HepG2 (cell line): ENCODE results near the gene VARS1. TPM values are rescaled to one million over a fixed set of nuclear protein-coding genes. Genes with fewer than 3 reads are reported as not detected.

ENCODE experiments used
- FIP1L1 ChIP-seq: fragments of 200-400 bp; formaldehyde crosslinking; IDR thresholded peaks from 2 replicates; pipeline ENCODE4 v1.6.1; 2018; ENCODE audit warnings: low read depth, mild to moderate bottlenecking, low read length, moderate library complexity, borderline replicate concordance; ENCODE audit not compliant: insufficient read depth
- NFE2L2 ChIP-seq: fragments of 150-350 bp; IDR thresholded peaks from 2 replicates; pipeline ENCODE4 v1.6.1; 2014; ENCODE audit warnings: low read length
- NFIC ChIP-seq: IDR thresholded peaks from 2 replicates; pipeline ENCODE4 v1.6.1; 2012; ENCODE audit warnings: mild to moderate bottlenecking, low read length, inconsistent platforms
- NRL ChIP-seq: sonication (generic); formaldehyde crosslinking; IDR thresholded peaks from 2 replicates; pipeline ENCODE4 v1.5.0; 2020; ENCODE audit warnings: missing genetic modification reagents, mild to moderate bottlenecking, moderate library complexity, borderline replicate concordance
- REXO4 ChIP-seq: sonication (generic); formaldehyde crosslinking; IDR thresholded peaks from 2 replicates; pipeline ENCODE4 v1.8.0; 2022; ENCODE audit warnings: missing genetic modification reagents, mild to moderate bottlenecking, borderline replicate concordance
- TBX3 ChIP-seq: fragments of 450-650 bp; IDR thresholded peaks from 2 replicates; pipeline ENCODE4 v1.6.1; 2017; ENCODE audit warnings: antibody characterized with exemption, mild to moderate bottlenecking, inconsistent platforms, borderline replicate concordance
- ZNF101 ChIP-seq: sonication (generic); formaldehyde crosslinking; IDR thresholded peaks from 2 replicates; pipeline ENCODE4 v1.4.0; 2020; ENCODE audit warnings: mild to moderate bottlenecking, low read depth, missing genetic modification reagents, borderline replicate concordance
- polyA plus RNA-seq, 8 experiments: library from polyadenylated mRNA; depleted of rRNA in 3 of 8; stranded (reverse) in 7 of 8; unstranded in 1 of 8; fragments of >200 nt; fragmentation: Illumina TruSeq in 4 of 8; extraction: Trizol in 4 of 8; gene quantifications; 2 replicates each; pipeline versions ENCODE4 v1.2.1 to v1.2.3, GENCODE V29; 2011 to 2016; ENCODE audit warnings: low read depth in 4 of 8, missing spikeins in 1 of 8, mixed read lengths in 1 of 8; ENCODE audit not compliant: insufficient read depth in 1 of 8
- total RNA-seq, 5 experiments: library from RNA; depleted of rRNA; stranded (reverse); fragments of >200 nt; fragmentation: Illumina TruSeq; extraction: Trizol; gene quantifications; 2 replicates each; pipeline ENCODE4 v1.2.3, GENCODE V29; 2016; ENCODE audit warnings: low read depth in 1 of 5
- TF ChIP-seq, protein P1 (sequence below): IDR thresholded peaks from 2 replicates; pipeline ENCODE4 v1.6.1; 2016; ENCODE audit warnings: control low read depth
- TF ChIP-seq, protein P2 (sequence below): sonication (generic); formaldehyde crosslinking; IDR thresholded peaks from 2 replicates; pipeline ENCODE4 v1.4.0; 2020; ENCODE audit warnings: mild to moderate bottlenecking, missing genetic modification reagents
- TF ChIP-seq, protein P3 (sequence below), 2 experiments: IDR thresholded peaks; 2 replicates each; pipeline ENCODE4 v1.6.1; 2011 to 2012; ENCODE audit warnings: low read length in 2 of 2, borderline replicate concordance in 1 of 2, low read depth in 1 of 2, mild to moderate bottlenecking in 1 of 2, moderate library complexity in 1 of 2
- TF ChIP-seq, protein P4 (sequence below): sonication (generic); formaldehyde crosslinking; IDR thresholded peaks from one replicate; pipeline ENCODE4 v1.5.1; 2020; ENCODE audit warnings: mild to moderate bottlenecking, missing genetic modification reagents; ENCODE audit errors: not compliant biosample characterization

The VARS1 gene
- total and polyA plus RNA-seq, 2 of the 13 experiments (the other 11 are each of a cell fraction or from before 2014, with no cell fraction given), result 14.7 to 56.1 TPM

DNA sequence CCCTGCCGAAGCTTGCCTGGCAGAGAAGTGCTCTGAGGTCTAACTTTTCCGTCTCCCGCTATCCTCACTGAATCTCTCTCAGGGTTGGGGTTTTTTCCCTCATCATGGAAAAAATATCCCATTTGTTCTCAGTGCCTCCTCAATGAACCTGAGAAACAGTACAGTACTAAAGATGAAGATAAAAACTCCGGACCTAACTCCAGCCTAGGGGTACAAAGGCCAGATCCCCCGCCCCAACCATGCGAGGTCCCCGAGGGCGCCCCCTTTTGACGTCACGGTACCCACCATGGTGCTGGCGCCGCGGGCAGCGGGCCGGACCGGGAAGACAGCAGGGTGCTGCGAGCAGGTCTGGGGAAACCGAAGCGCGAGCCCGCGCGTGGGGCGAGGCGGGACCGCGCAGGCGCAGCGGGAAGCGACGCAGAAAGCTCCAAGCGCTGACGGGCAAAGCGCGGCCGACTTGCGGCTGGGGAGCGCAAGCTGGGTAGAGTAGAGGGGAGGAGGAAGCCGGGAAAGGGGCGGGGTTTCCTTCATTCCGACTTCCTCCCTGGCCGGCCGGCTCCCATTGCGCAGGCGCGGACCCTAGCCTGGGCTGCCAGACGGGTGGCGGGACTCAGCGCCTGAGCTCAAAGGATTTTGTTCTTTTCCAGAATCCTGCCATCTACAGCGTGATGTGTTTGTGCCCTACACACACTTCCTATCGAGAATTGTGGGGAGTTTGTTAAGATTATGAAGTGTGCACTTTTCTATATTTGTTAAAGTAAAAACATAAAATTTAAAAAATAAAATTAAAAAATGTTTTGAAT lies 11.1 kb upstream of the VARS1 start, which contains the start of gene LSM2 (continued):
- TF ChIP-seq TBX3 (no peak), NRL (CRISPR knock-in tag) (peak; percentile 92), NFIC (no peak), ZNF101 (CRISPR knock-in tag) (0 out of 2 replicates have a peak, but pooled peaks have one; percentile 80), FIP1L1 (no peak), NFE2L2 (no peak), REXO4 (peak; percentile 69; the same call in 1 of the 2 replicates)
- TF ChIP-seq, protein P1, sequence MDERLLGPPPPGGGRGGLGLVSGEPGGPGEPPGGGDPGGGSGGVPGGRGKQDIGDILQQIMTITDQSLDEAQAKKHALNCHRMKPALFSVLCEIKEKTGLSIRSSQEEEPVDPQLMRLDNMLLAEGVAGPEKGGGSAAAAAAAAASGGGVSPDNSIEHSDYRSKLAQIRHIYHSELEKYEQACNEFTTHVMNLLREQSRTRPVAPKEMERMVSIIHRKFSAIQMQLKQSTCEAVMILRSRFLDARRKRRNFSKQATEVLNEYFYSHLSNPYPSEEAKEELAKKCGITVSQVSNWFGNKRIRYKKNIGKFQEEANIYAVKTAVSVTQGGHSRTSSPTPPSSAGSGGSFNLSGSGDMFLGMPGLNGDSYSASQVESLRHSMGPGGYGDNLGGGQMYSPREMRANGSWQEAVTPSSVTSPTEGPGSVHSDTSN (CRISPR knock-in tag), result no peak
- TF ChIP-seq, protein P2, sequence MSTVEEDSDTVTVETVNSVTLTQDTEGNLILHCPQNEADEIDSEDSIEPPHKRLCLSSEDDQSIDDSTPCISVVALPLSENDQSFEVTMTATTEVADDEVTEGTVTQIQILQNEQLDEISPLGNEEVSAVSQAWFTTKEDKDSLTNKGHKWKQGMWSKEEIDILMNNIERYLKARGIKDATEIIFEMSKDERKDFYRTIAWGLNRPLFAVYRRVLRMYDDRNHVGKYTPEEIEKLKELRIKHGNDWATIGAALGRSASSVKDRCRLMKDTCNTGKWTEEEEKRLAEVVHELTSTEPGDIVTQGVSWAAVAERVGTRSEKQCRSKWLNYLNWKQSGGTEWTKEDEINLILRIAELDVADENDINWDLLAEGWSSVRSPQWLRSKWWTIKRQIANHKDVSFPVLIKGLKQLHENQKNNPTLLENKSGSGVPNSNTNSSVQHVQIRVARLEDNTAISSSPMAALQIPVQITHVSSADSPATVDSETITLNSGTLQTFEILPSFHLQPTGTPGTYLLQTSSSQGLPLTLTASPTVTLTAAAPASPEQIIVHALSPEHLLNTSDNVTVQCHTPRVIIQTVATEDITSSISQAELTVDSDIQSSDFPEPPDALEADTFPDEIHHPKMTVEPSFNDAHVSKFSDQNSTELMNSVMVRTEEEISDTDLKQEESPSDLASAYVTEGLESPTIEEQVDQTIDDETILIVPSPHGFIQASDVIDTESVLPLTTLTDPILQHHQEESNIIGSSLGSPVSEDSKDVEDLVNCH, result peak; percentile 29
- TF ChIP-seq, protein P3, sequence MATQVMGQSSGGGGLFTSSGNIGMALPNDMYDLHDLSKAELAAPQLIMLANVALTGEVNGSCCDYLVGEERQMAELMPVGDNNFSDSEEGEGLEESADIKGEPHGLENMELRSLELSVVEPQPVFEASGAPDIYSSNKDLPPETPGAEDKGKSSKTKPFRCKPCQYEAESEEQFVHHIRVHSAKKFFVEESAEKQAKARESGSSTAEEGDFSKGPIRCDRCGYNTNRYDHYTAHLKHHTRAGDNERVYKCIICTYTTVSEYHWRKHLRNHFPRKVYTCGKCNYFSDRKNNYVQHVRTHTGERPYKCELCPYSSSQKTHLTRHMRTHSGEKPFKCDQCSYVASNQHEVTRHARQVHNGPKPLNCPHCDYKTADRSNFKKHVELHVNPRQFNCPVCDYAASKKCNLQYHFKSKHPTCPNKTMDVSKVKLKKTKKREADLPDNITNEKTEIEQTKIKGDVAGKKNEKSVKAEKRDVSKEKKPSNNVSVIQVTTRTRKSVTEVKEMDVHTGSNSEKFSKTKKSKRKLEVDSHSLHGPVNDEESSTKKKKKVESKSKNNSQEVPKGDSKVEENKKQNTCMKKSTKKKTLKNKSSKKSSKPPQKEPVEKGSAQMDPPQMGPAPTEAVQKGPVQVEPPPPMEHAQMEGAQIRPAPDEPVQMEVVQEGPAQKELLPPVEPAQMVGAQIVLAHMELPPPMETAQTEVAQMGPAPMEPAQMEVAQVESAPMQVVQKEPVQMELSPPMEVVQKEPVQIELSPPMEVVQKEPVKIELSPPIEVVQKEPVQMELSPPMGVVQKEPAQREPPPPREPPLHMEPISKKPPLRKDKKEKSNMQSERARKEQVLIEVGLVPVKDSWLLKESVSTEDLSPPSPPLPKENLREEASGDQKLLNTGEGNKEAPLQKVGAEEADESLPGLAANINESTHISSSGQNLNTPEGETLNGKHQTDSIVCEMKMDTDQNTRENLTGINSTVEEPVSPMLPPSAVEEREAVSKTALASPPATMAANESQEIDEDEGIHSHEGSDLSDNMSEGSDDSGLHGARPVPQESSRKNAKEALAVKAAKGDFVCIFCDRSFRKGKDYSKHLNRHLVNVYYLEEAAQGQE (IDR thresholded peaks at IDR 0.05; ENCODE audit: borderline replicate concordance in 1 of 2, low read depth in 1 of 2, low read length in 2 of 2), result peak in 1 of 2 experiments; percentile 73; a peak in 2 of 4 replicates
- TF ChIP-seq, protein P4, sequence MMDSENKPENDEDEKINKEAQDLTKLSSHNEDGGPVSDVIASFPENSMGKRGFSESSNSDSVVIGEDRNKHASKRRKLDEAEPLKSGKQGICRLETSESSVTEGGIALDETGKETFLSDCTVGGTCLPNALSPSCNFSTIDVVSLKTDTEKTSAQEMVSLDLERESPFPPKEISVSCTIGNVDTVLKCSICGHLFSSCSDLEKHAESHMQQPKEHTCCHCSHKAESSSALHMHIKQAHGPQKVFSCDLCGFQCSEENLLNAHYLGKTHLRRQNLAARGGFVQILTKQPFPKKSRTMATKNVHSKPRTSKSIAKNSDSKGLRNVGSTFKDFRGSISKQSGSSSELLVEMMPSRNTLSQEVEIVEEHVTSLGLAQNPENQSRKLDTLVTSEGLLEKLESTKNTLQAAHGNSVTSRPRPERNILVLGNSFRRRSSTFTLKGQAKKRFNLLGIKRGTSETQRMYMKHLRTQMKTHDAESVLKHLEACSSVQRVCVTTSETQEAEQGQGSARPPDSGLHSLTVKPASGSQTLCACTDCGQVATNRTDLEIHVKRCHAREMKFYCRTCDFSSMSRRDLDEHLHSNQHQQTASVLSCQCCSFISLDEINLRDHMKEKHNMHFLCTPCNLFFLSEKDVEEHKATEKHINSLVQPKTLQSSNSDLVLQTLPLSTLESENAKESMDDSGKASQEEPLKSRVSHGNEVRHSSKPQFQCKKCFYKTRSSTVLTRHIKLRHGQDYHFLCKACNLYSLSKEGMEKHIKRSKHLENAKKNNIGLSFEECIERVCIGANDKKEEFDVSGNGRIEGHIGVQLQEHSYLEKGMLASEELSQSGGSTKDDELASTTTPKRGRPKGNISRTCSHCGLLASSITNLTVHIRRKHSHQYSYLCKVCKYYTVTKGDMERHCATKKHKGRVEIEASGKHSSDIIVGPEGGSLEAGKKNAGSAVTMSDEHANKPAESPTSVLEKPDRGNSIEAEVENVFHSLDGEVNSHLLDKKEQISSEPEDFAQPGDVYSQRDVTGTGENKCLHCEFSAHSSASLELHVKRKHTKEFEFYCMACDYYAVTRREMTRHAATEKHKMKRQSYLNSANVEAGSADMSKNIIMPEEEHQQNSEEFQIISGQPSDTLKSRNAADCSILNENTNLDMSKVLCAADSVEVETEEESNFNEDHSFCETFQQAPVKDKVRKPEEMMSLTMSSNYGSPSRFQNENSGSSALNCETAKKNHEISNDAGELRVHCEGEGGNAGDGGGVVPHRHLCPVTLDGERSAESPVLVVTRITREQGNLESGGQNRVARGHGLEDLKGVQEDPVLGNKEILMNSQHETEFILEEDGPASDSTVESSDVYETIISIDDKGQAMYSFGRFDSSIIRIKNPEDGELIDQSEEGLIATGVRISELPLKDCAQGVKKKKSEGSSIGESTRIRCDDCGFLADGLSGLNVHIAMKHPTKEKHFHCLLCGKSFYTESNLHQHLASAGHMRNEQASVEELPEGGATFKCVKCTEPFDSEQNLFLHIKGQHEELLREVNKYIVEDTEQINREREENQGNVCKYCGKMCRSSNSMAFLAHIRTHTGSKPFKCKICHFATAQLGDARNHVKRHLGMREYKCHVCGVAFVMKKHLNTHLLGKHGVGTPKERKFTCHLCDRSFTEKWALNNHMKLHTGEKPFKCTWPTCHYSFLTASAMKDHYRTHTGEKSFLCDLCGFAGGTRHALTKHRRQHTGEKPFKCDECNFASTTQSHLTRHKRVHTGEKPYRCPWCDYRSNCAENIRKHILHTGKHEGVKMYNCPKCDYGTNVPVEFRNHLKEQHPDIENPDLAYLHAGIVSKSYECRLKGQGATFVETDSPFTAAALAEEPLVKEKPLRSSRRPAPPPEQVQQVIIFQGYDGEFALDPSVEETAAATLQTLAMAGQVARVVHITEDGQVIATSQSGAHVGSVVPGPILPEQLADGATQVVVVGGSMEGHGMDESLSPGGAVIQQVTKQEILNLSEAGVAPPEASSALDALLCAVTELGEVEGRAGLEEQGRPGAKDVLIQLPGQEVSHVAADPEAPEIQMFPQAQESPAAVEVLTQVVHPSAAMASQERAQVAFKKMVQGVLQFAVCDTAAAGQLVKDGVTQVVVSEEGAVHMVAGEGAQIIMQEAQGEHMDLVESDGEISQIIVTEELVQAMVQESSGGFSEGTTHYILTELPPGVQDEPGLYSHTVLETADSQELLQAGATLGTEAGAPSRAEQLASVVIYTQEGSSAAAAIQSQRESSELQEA (CRISPR knock-in tag), result peak; percentile 88
